ENCODE data around the gene CCNH.

CCNH gene

DNA sequence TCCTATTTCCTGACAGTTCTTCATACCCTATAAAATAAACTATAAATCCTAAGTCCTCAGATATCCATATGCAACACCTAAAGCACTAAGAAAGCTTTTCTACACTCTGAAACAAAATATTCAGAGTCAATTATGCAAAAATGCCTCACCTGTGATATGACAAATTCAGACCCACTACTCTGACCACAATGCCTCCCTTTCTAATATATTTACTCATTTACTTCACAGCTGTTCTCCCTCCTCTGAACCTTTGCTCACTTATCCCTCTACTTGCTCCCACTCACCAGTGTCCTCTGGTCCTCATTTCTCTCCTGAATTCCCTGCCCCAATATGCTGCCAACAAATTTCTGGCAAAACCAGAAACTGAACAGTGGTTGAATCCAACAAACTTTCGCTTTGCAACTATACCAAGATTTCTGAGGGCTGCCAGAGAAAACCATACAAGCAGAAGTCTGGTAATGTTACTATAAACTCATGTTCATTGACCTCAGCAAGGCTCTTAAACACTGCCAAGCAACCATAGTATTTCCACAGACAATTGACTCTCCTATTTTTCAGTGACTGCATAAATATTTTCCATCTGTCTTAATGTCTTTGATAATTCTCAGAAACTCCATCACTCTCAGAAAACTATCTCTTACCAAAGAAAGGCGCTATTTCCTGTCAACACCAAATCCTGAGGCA, 7.1 kb downstream of the CCNH start:
- H4K20me1 ChIP-seq (ENCODE audit: insufficient read depth), result no peaks in the 10 kb centered on the region
- H3K4me1 ChIP-seq (ENCODE audit: low read depth, poor library complexity, severe bottlenecking), result peaks cover 22% of the 10 kb centered on the region
- H3K79me2 ChIP-seq (ENCODE audit: insufficient read depth, low read depth), result peaks cover 35% of the 10 kb centered on the region

DNA sequence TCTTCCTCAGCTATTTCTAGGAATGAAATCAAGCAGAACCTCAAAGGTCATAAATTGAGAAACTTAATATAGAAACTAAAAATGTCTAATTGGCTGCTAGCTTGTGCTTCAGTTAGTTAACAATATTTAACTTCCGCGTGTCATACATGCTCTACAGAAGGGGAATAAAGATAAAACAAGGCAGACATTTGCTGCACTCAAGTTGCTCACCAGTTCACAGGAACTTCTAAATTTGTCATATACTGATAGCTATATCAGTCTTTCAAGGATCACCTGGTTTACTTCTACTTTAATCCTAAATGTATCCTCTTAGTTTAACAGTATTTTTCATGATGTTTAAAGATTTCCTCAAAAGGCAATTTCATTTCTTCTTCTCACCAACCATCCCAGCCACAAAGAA, 8.4 kb downstream of the CCNH start:
- H3K36me3 ChIP-seq (ENCODE audit: insufficient read depth), result peaks cover 10% of the 10 kb centered on the region; the same call in 1 of the 2 replicates
- no peak overlapping the region for H3K4me3 ChIP-seq (IDR thresholded peaks at IDR 0.05; ENCODE audit: insufficient read depth, low read depth, low read length)
- H3K27ac ChIP-seq, result no peak overlapping the region
- TF ChIP-seq CTCF (conservative IDR thresholded peaks at IDR 0.05; ENCODE audit: low read depth, low read length), result no peak
- H2AFZ ChIP-seq (ENCODE audit: low read depth), result no peak overlapping the region
- no peaks in the 10 kb centered on the region for H3K27me3 ChIP-seq (ENCODE audit: insufficient read depth, low read depth)
- H3K79me2 ChIP-seq (ENCODE audit: insufficient read depth, low read depth), result peaks cover 23% of the 10 kb centered on the region; the same call in 1 of the 2 replicates
- no peak overlapping the region for H3K9ac ChIP-seq
- no peak overlapping the region for H3K4me2 ChIP-seq
- H4K20me1 ChIP-seq (ENCODE audit: insufficient read depth), result no peaks in the 10 kb centered on the region
- peaks cover 10% of the 10 kb centered on the region for H3K4me1 ChIP-seq (ENCODE audit: low read depth, poor library complexity, severe bottlenecking)

More for the DNA sequence above, 7.1 kb downstream of the CCNH start:
- H3K4me3 ChIP-seq (IDR thresholded peaks at IDR 0.05; ENCODE audit: insufficient read depth, low read depth, low read length), result no peak overlapping the region
- no peak for TF ChIP-seq CTCF (conservative IDR thresholded peaks at IDR 0.05; ENCODE audit: low read depth, low read length)
- no peak overlapping the region for H2AFZ ChIP-seq (ENCODE audit: low read depth)
- no peaks in the 10 kb centered on the region for H3K27me3 ChIP-seq (ENCODE audit: insufficient read depth, low read depth)
- peaks cover 15% of the 10 kb centered on the region for H3K36me3 ChIP-seq (ENCODE audit: insufficient read depth)
- no peak overlapping the region for H3K27ac ChIP-seq
- H3K4me2 ChIP-seq, result no peak overlapping the region
- H3K9ac ChIP-seq, result no peak overlapping the region

GRCh38 chr5:87403899-87404298, 8.8 kb downstream of the CCNH start:
- Histone ChIP-seq H3K36me3 (ENCODE audit: insufficient read depth) (peaks cover 6% of the 10 kb centered on the region; the same call in 1 of the 2 replicates), H4K20me1 (ENCODE audit: insufficient read depth) (no peaks in the 10 kb centered on the region), H3K9ac (no peak overlapping the region), H3K4me2 (no peak overlapping the region), H3K27ac (no peak overlapping the region), H2AFZ (ENCODE audit: low read depth) (no peak overlapping the region), H3K27me3 (ENCODE audit: insufficient read depth, low read depth) (no peaks in the 10 kb centered on the region), H3K4me3 (IDR thresholded peaks at IDR 0.05; ENCODE audit: insufficient read depth, low read depth, low read length) (no peak overlapping the region), H3K4me1 (ENCODE audit: low read depth, poor library complexity, severe bottlenecking) (peaks cover 6% of the 10 kb centered on the region), H3K79me2 (ENCODE audit: insufficient read depth, low read depth) (peaks cover 18% of the 10 kb centered on the region; the same call in 1 of the 2 replicates)
- no peak for TF ChIP-seq CTCF (conservative IDR thresholded peaks at IDR 0.05; ENCODE audit: low read depth, low read length)

DNA sequence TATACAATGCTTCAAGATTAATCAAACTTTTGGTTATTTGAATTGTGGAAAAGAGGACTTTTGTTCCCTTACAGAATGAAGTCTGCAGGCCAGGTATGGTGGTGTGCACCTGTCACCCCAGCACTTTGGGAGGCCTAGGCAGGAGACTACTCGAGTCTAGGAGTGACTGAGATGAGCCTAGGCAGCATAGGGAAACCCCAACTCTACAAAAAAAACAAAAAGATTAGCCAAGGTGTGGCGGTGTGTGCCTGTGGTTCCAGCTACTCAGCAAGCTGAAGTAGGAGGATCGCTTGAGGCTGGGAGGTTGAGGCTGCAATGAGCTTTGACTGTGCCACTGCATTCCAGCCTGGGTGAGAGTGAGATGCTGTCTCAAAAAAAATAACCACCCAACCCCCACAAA, 9.3 kb downstream of the CCNH start:
- no peak for TF ChIP-seq CTCF (conservative IDR thresholded peaks at IDR 0.05; ENCODE audit: low read depth, low read length)
- peaks cover 6% of the 10 kb centered on the region; the same call in 1 of the 2 replicates for H3K36me3 ChIP-seq (ENCODE audit: insufficient read depth)
- H3K4me2 ChIP-seq, result no peak overlapping the region
- H3K27me3 ChIP-seq (ENCODE audit: insufficient read depth, low read depth), result no peaks in the 10 kb centered on the region
- no peak overlapping the region for H3K9ac ChIP-seq
- H3K4me3 ChIP-seq (IDR thresholded peaks at IDR 0.05; ENCODE audit: insufficient read depth, low read depth, low read length), result no peak overlapping the region
- peaks cover 6% of the 10 kb centered on the region for H3K4me1 ChIP-seq (ENCODE audit: low read depth, poor library complexity, severe bottlenecking)
- H4K20me1 ChIP-seq (ENCODE audit: insufficient read depth), result no peaks in the 10 kb centered on the region
- H3K79me2 ChIP-seq (ENCODE audit: insufficient read depth, low read depth), result peaks cover 13% of the 10 kb centered on the region; the same call in 1 of the 2 replicates
- no peak overlapping the region for H3K27ac ChIP-seq
- H2AFZ ChIP-seq (ENCODE audit: low read depth), result no peak overlapping the region
